SK-N-DZ (cell line): Measurements from ENCODE around the gene B3GAT1.

Source experiments
- DNase-seq: peaks from one replicate; pipeline ENCODE4 v3.0.0-alpha.2; 2015; ENCODE audit warnings: low spot score

The B3GAT1 gene

GRCh38 chr11:134390706-134391569 is 21.1 kb downstream of the B3GAT1 start:
- DNase-seq, result no peak

- DNase-seq, result no peak
Observed at GRCh38 chr11:134389464-134390180, 22.4 kb downstream of the B3GAT1 start.

GRCh38 chr11:134388590-134388989 is 23.5 kb downstream of the B3GAT1 start:
- no peak for DNase-seq

GRCh38 chr11:134387501-134387900 is 24.5 kb downstream of the B3GAT1 start:
- DNase-seq, result no peak

GRCh38 chr11:134386945-134387344 is 25.1 kb downstream of the B3GAT1 start:
- no peak for DNase-seq

GRCh38 chr11:134385774-134386565 is 26.1 kb downstream of the B3GAT1 start:
- DNase-seq, result peak; percentile 13

GRCh38 chr11:134385171-134385570 is 26.9 kb downstream of the B3GAT1 start:
- DNase-seq, result no peak

GRCh38 chr11:134384406-134384805 is 27.6 kb downstream of the B3GAT1 start:
- no peak for DNase-seq

- no peak for DNase-seq
Observed at GRCh38 chr11:134383576-134384221, 28.3 kb downstream of the B3GAT1 start.

GRCh38 chr11:134382830-134383229 is 29.2 kb downstream of the B3GAT1 start:
- no peak for DNase-seq

- DNase-seq, result no peak
Observed at GRCh38 chr11:134382257-134382656, 29.8 kb downstream of the B3GAT1 start.

GRCh38 chr11:134380785-134381184 is 31.3 kb downstream of the B3GAT1 start:
- DNase-seq, result no peak

GRCh38 chr11:134380229-134380628 is 31.8 kb downstream of the B3GAT1 start:
- no peak for DNase-seq

- no peak for DNase-seq
Observed at GRCh38 chr11:134379241-134379640, 32.8 kb downstream of the B3GAT1 start.

GRCh38 chr11:134377876-134378275 is 34.2 kb downstream of the B3GAT1 start:
- DNase-seq, result no peak

GRCh38 chr11:134376150-134376921 is 35.7 kb downstream of the B3GAT1 start:
- no peak for DNase-seq

GRCh38 chr11:134374891-134375550 is 37.0 kb downstream of the B3GAT1 start:
- DNase-seq, result no peak

- DNase-seq, result no peak
Observed at GRCh38 chr11:134374171-134374570, 37.9 kb downstream of the B3GAT1 start.

- no peak for DNase-seq
Observed at GRCh38 chr11:134373591-134374052, 38.4 kb downstream of the B3GAT1 start.

GRCh38 chr11:134372961-134373360 is 39.1 kb downstream of the B3GAT1 start:
- no peak for DNase-seq
